Thymus (tissue), 11 donors: Measurements from ENCODE around the gene MUC13. TPM values are rescaled to one million over a fixed set of nuclear protein-coding genes. Genes with fewer than 3 reads are reported as not detected.
A peak's percentile ranks its signal among the peaks of the same experiment; 100 is the strongest.

Experiments
- DNase-seq, 9 donors: peaks; one replicate each; pipeline ENCODE4 v3.0.0-alpha.2; 2013; ENCODE audit warnings: low spot score in 9 of 9, low read depth in 6 of 9, missing footprints in 1 of 9
- H3K27ac ChIP-seq, 2 donors: one replicate each; pipeline ENCODE4 v1.5.1; 2013; ENCODE audit warnings: control low read depth in 1 of 2, low read depth in 1 of 2, low read length in 1 of 2, mild to moderate bottlenecking in 1 of 2, moderate library complexity in 1 of 2
- H3K27me3 ChIP-seq, 2 donors: one replicate each; pipeline ENCODE4 v1.5.1; 2013; ENCODE audit warnings: low read length in 1 of 2; ENCODE audit not compliant: control insufficient read depth in 2 of 2, insufficient read depth in 1 of 2
- H3K36me3 ChIP-seq, 2 donors: one replicate each; pipeline ENCODE4 v1.5.1; 2013; ENCODE audit warnings: low read length in 1 of 2, mild to moderate bottlenecking in 1 of 2, moderate library complexity in 1 of 2; ENCODE audit not compliant: control insufficient read depth in 2 of 2, insufficient read depth in 2 of 2
- H3K4me1 ChIP-seq, 2 donors: one replicate each; pipeline ENCODE4 v1.5.1; 2013; ENCODE audit warnings: low read length in 2 of 2; ENCODE audit not compliant: control insufficient read depth in 2 of 2, insufficient read depth in 2 of 2
- H3K4me3 ChIP-seq, 2 donors: one replicate each; pipeline ENCODE4 v1.5.1; 2013; ENCODE audit warnings: low read length in 2 of 2, control low read depth in 1 of 2, mild to moderate bottlenecking in 1 of 2
- H3K9me3 ChIP-seq, 2 donors: one replicate each; pipeline ENCODE4 v1.5.1; 2013; ENCODE audit warnings: low read length in 1 of 2, mild to moderate bottlenecking in 1 of 2; ENCODE audit not compliant: control insufficient read depth in 2 of 2, insufficient read depth in 1 of 2
- WGBS: extraction: QIAGEN DNeasy Blood & Tissue Kit; methylation state at CpG from one replicate; pipeline ENCODE4 v1.1.7; 2013; 5-methylcytosine and 5-hydroxymethylcytosine counted together
- polyA plus RNA-seq: library from polyadenylated mRNA; stranded (reverse); fragments of 200-250 nt; gene quantifications from one replicate; pipeline ENCODE4 v1.2.3, GENCODE V29; 2013
- total RNA-seq: library from RNA; stranded (reverse); fragments of 120-200 nt; gene quantifications from one replicate; pipeline ENCODE4 v1.2.4, GENCODE V29; 2013
- donor health status: healthy.

MUC13 gene
- total and polyA plus RNA-seq, 2 donors: 0.05 to 0.46 TPM

DNA sequence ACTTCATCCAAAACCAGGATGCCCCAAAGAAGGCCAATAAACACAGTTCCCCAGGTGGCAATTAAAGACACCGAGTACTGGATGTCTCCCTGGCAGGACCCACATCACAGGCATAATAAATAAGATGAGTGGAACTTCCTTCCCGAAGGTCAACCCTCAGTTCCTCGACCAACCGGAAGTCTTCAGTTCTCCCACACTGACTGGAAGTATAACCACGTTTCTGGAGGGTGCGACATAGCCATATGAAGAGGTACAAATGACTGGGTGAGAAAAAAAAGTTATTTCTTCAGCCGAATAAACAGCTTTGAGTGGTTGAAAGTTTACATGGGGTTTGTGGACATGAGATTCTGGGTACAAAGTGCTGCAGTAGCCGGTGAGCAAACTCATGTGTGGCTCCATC, 34.6 kb upstream of the MUC13 start:
- Histone ChIP-seq H3K27me3 (no peaks in the 10 kb centered on the region), H3K9me3 (no peaks in the 10 kb centered on the region), H3K4me1 (peaks cover 6 to 30% of the 10 kb centered on the region in 2 donors), H3K36me3 (peaks cover 3% of the 10 kb centered on the region in 2 donors), H3K4me3 (no peak overlapping the region), H3K27ac (no peak overlapping the region)
- 88% methylated on average over 8 of the region's 8 CpGs for WGBS
- DNase-seq: no peak

DNA sequence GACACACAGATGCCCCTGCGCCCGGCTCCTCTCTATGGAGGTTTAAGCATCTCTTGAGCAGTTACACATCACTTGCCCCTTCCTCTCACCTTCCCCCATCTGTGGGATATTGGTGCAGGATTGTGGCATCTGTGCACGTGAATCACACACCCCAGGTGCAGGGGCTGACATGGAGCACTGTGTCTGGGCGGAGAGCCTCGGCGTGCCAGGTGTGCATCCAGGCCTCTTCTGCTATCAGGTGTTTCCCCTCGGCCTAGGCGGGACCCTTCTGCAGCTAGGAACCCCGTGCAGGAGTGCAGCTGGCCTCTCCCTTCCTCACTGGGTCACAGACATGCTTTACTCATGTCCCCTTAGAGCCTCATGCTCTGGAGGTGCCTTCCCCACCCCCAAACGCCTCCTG, 33.4 kb upstream of the MUC13 start:
- peak in 6 of 9 donors; percentile 13 to 54 (median 29) for DNase-seq
- peaks cover 6 to 30% of the 10 kb centered on the region in 2 donors for H3K4me1 ChIP-seq
- no peak overlapping the region for H3K4me3 ChIP-seq
- peak overlapping the region in 1 of 2 donors; percentile 22 for H3K27ac ChIP-seq
- 58% methylated on average over 10 of the region's 10 CpGs for WGBS
- H3K27me3 ChIP-seq: no peaks in the 10 kb centered on the region
- H3K36me3 ChIP-seq: peaks cover 3% of the 10 kb centered on the region in 2 donors
- H3K9me3 ChIP-seq: no peaks in the 10 kb centered on the region

GRCh38 chr3:124966521-124967445, 32.2 kb upstream of the MUC13 start:
- H3K4me3 ChIP-seq: no peak overlapping the region
- H3K27me3 ChIP-seq: no peaks in the 10 kb centered on the region
- no peak for DNase-seq
- peaks cover 3% of the 10 kb centered on the region in 2 donors for H3K36me3 ChIP-seq
- 82% methylated on average over 7 of the region's 7 CpGs for WGBS
- no peaks in the 10 kb centered on the region for H3K9me3 ChIP-seq
- peaks cover 6 to 30% of the 10 kb centered on the region in 2 donors for H3K4me1 ChIP-seq
- H3K27ac ChIP-seq: peak overlapping the region in 1 of 2 donors; percentile 19

GRCh38 chr3:124965413-124965812, 30.9 kb upstream of the MUC13 start:
- no peak overlapping the region for H3K27ac ChIP-seq
- no peak overlapping the region for H3K4me3 ChIP-seq
- H3K36me3 ChIP-seq: peaks cover 3% of the 10 kb centered on the region in 2 donors
- no peaks in the 10 kb centered on the region for H3K27me3 ChIP-seq
- H3K4me1 ChIP-seq: peaks cover 6 to 30% of the 10 kb centered on the region in 2 donors
- no peaks in the 10 kb centered on the region for H3K9me3 ChIP-seq
- DNase-seq: no peak
- 97% methylated on average over 1 of the region's 1 CpG for WGBS

DNA sequence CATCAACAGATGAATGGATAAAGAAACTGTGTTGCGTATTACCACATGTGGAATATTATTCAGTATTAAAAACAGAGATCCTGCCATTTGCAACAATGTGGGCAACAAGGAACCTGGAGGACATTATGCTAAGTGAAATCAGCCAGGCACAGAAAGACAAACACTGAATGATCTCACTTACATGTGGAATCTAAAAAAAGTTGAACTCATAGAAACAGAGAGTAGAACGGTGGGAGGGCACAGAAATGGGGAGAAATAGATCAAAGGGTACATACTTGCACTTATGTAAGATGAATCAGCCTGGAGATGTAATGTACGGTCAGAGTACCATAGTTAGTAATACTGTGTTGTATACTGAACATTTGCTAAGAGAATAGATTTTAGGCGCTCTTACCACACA, 29.8 kb upstream of the MUC13 start:
- Histone ChIP-seq H3K27ac (no peak overlapping the region), H3K4me1 (peaks cover 6 to 19% of the 10 kb centered on the region in 2 donors), H3K4me3 (no peak overlapping the region), H3K27me3 (no peaks in the 10 kb centered on the region), H3K36me3 (no peaks in the 10 kb centered on the region), H3K9me3 (no peaks in the 10 kb centered on the region)
- 96% methylated on average over 4 of the region's 4 CpGs for WGBS
- DNase-seq: no peak

- DNase-seq: no peak
- WGBS: 79% methylated on average over 3 of the region's 3 CpGs
- Histone ChIP-seq H3K27ac (no peak overlapping the region), H3K4me1 (peaks cover 6 to 14% of the 10 kb centered on the region in 2 donors), H3K4me3 (no peak overlapping the region), H3K36me3 (no peaks in the 10 kb centered on the region), H3K27me3 (no peaks in the 10 kb centered on the region), H3K9me3 (no peaks in the 10 kb centered on the region)
Observed at GRCh38 chr3:124963755-124964154, 29.2 kb upstream of the MUC13 start.

DNA sequence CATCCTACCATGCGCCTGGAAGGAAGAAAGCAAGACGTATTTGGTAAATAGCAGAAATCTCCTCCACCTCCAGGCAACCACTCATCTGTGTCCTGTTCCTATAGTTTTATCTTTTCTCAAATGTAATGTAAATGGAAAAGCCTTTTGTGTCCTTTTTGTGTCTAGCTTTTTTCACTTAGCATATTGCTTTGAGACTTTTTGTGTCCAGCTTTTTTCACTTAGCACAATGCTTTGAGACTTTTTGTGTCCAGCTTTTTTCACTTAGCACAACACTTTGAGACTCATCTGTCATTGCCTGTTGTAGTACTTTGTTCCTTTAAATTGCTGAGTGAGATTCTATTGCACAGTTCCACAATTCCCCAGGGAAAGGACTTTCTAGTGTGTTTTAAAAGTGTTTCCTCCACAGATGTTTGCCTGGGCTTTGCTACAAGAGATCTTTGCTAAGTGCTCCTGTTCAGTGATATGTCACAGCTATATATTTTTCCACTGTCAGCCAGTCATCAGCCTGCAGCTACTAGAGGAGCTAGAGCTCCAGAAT, 27.9 kb upstream of the MUC13 start:
- H3K27me3 ChIP-seq: no peaks in the 10 kb centered on the region
- no peaks in the 10 kb centered on the region for H3K36me3 ChIP-seq
- H3K4me1 ChIP-seq: peaks cover 0 to 2% of the 10 kb centered on the region in 2 donors
- WGBS: 96% methylated on average over 2 of the region's 2 CpGs
- H3K9me3 ChIP-seq: no peaks in the 10 kb centered on the region
- H3K4me3 ChIP-seq: no peak overlapping the region
- no peak for DNase-seq
- no peak overlapping the region for H3K27ac ChIP-seq

DNA sequence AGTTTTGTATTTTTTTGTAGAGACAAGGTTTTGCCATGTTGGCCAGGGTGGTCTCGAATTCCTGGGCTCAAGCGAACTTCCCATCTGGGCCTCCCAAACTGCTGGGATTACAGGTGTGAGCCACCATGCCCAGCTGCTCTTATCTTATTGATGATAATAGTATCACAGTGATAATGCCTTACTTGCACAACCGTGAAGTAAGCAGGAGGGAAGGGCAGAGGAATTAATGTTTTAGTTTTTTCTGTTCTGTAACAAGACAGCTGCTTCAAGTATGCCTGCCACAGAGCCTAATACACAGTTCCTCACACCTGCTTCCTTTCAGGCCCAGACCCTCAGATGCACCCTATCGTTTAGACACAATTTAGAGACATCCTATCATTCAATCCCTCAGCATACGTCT, 26.1 kb upstream of the MUC13 start:
- no peak for DNase-seq
- WGBS: 58% methylated on average over 5 of the region's 5 CpGs

GRCh38 chr3:124960105-124960504, 25.6 kb upstream of the MUC13 start:
- Histone ChIP-seq H3K36me3 (no peaks in the 10 kb centered on the region), H3K9me3 (no peaks in the 10 kb centered on the region), H3K27me3 (no peaks in the 10 kb centered on the region), H3K4me1 (no peaks in the 10 kb centered on the region), H3K4me3 (no peak overlapping the region), H3K27ac (no peak overlapping the region)
- 98% methylated on average over 3 of the region's 3 CpGs for WGBS
- no peak for DNase-seq

More for the DNA sequence above, 26.1 kb upstream of the MUC13 start:
- no peaks in the 10 kb centered on the region for H3K27me3 ChIP-seq
- H3K9me3 ChIP-seq: no peaks in the 10 kb centered on the region
- H3K36me3 ChIP-seq: no peaks in the 10 kb centered on the region
- H3K4me3 ChIP-seq: no peak overlapping the region
- H3K27ac ChIP-seq: no peak overlapping the region
- H3K4me1 ChIP-seq: no peaks in the 10 kb centered on the region
